Measurements from ENCODE around the gene RPL19. TPM values are rescaled to one million over a fixed set of nuclear protein-coding genes. Genes with fewer than 3 reads are reported as not detected.

RPL19 gene
- total and polyA plus RNA-seq, 12 donors, result 907 to 3,029 (median 991) TPM

DNA sequence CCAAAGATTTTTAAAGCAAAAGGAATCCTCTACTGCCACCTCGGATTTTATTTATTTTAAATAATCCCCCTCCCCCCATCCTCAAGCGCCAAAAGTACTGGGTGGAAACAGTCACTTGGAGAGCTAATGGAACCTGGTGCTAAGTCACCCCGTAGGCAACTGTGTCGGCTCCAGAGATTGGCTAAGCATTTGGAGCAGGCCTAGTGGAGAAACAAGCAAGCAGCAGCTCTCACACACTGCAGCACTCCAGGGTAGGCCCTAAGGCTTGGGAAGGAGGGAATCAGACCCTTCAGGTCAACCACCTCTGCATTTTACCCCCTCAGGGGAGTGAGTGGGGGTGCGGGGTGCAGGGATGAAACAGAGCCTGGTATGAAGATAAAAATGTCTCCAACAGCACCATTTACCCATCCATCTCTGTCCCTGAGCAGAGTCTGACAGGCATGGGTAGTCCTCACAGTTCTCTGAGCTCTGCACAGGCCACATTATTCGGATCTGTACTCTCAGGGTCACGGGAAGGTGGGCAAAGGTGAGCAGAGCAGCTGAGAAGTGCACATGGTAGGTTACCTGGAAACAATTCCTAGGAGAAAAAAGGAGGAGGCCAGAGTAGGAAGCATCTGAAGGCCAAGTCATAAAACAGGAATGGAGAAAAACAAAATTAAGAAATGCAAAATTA is 52.8 kb downstream of the RPL19 start:
- Histone ChIP-seq H3K27ac (no peak overlapping the region), H3K27me3 (no peaks in the 10 kb centered on the region), H3K4me3 (no peak overlapping the region), H3K9me3 (no peaks in the 10 kb centered on the region), H3K36me3 (peaks cover 0 to 65% (median 14%) of the 10 kb centered on the region in 9 donors), H3K4me1 (no peaks in the 10 kb centered on the region)
- intact Hi-C loops (cut with DNase I), result no loop called here
- no peak for ATAC-seq
- TF ChIP-seq, protein P1, sequence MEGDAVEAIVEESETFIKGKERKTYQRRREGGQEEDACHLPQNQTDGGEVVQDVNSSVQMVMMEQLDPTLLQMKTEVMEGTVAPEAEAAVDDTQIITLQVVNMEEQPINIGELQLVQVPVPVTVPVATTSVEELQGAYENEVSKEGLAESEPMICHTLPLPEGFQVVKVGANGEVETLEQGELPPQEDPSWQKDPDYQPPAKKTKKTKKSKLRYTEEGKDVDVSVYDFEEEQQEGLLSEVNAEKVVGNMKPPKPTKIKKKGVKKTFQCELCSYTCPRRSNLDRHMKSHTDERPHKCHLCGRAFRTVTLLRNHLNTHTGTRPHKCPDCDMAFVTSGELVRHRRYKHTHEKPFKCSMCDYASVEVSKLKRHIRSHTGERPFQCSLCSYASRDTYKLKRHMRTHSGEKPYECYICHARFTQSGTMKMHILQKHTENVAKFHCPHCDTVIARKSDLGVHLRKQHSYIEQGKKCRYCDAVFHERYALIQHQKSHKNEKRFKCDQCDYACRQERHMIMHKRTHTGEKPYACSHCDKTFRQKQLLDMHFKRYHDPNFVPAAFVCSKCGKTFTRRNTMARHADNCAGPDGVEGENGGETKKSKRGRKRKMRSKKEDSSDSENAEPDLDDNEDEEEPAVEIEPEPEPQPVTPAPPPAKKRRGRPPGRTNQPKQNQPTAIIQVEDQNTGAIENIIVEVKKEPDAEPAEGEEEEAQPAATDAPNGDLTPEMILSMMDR (IDR thresholded peaks at IDR 0.05), result no peak
- WGBS, 2 donors, result 80 to 86% methylated on average over 7 of the region's 7 CpGs
- DNase-seq, result no peak

Other genes with a start within 250 kb of the RPL19 start
- not detected for gene FBXO47, start 232.9 kb upstream of the RPL19 start, total RNA-seq
- not detected for gene FBXO47, start 232.9 kb upstream of the RPL19 start, polyA plus RNA-seq
- gene PLXDC1, start 48.6 kb upstream of the RPL19 start, total RNA-seq, result 10 to 100 TPM in 7 of 10 donors, 1 to 10 TPM in 3; 9.1 to 21.3 (median 11.2) TPM
- 10 to 100 TPM in 1 of 2 donors, 1 to 10 TPM in 1; 7.3 to 20.0 TPM for gene PLXDC1, start 48.6 kb upstream of the RPL19 start, polyA plus RNA-seq
- not detected for gene ARL5C, start 34.1 kb upstream of the RPL19 start, total RNA-seq
- not detected for gene ARL5C, start 34.1 kb upstream of the RPL19 start, polyA plus RNA-seq
- gene CACNB1, start 2.6 kb upstream of the RPL19 start, total RNA-seq, result 1 to 10 TPM; 3.3 to 7.9 (median 4.6) TPM
- 10 to 100 TPM in 1 of 2 donors, 1 to 10 TPM in 1; 6.8 to 11.5 TPM for gene CACNB1, start 2.6 kb upstream of the RPL19 start, polyA plus RNA-seq
- 1 to 10 TPM in 3 of 10 donors, under 1 TPM in 6, not detected in 1; 0.09 to 2.0 (median 0.37) TPM for gene STAC2, start 25.7 kb downstream of the RPL19 start, total RNA-seq
- 1 to 10 TPM in 1 of 2 donors, under 1 TPM in 1; 0.51 to 4.9 TPM for gene STAC2, start 25.7 kb downstream of the RPL19 start, polyA plus RNA-seq
- gene FBXL20, start 201.3 kb downstream of the RPL19 start, total RNA-seq, result 10 to 100 TPM in 9 of 10 donors, 1 to 10 TPM in 1; 7.1 to 19.7 (median 15.7) TPM
- gene FBXL20, start 201.3 kb downstream of the RPL19 start, polyA plus RNA-seq, result 1 to 10 TPM; 1.7 to 3.9 TPM